Duodenal mucosa (tissue), 2 donors: ENCODE data around the gene SLC22A31.

Source experiments
- H3K27ac ChIP-seq: one replicate; pipeline ENCODE4 v1.7.0; 2013; ENCODE audit warnings: low read depth, low read length
- H3K27me3 ChIP-seq, 2 donors: one replicate each; pipeline ENCODE4 v1.7.0; 2013; ENCODE audit warnings: low read length in 2 of 2, control low read depth in 1 of 2; ENCODE audit not compliant: insufficient read depth in 2 of 2, control insufficient read depth in 1 of 2
- H3K36me3 ChIP-seq, 2 donors: one replicate each; pipeline ENCODE4 v1.7.0; 2013; ENCODE audit warnings: low read length in 2 of 2, control low read depth in 1 of 2; ENCODE audit not compliant: insufficient read depth in 2 of 2, control insufficient read depth in 1 of 2
- H3K4me1 ChIP-seq, 2 donors: one replicate each; pipeline ENCODE4 v1.7.0; 2013; ENCODE audit warnings: low read length in 2 of 2, control low read depth in 1 of 2; ENCODE audit not compliant: insufficient read depth in 2 of 2, control insufficient read depth in 1 of 2
- H3K4me3 ChIP-seq, 2 donors: one replicate each; pipeline ENCODE4 v1.7.0; 2013; ENCODE audit warnings: low read length in 2 of 2, low read depth in 1 of 2
- H3K9ac ChIP-seq, 2 donors: one replicate each; pipeline ENCODE4 v1.7.0; 2013; ENCODE audit warnings: low read length in 2 of 2, low read depth in 1 of 2
- H3K9me3 ChIP-seq, 2 donors: one replicate each; pipeline ENCODE4 v1.7.0; 2013; ENCODE audit warnings: low read length in 2 of 2, control low read depth in 1 of 2; ENCODE audit not compliant: control insufficient read depth in 1 of 2

The SLC22A31 gene

GRCh38 chr16:89241187-89242007, 41.1 kb upstream of the SLC22A31 start:
- Histone ChIP-seq H3K9me3 (no peaks in the 10 kb centered on the region), H3K27me3 (no peaks in the 10 kb centered on the region), H3K36me3 (no peaks in the 10 kb centered on the region), H3K27ac (peak overlapping the region; percentile 95), H3K4me1 (peaks cover 0 to 6% of the 10 kb centered on the region in 2 donors), H3K4me3 (peak overlapping the region; percentile 93 to 100), H3K9ac (peak overlapping the region; percentile 93 to 98)

GRCh38 chr16:89237733-89238132, 37.4 kb upstream of the SLC22A31 start:
- Histone ChIP-seq H3K4me1 (peaks cover 0 to 6% of the 10 kb centered on the region in 2 donors), H3K27ac (no peak overlapping the region), H3K4me3 (no peak overlapping the region), H3K9ac (no peak overlapping the region), H3K36me3 (peaks cover 5 to 14% of the 10 kb centered on the region in 2 donors), H3K27me3 (no peaks in the 10 kb centered on the region), H3K9me3 (no peaks in the 10 kb centered on the region)

GRCh38 chr16:89233678-89234490, 33.5 kb upstream of the SLC22A31 start:
- no peaks in the 10 kb centered on the region for H3K27me3 ChIP-seq
- H3K36me3 ChIP-seq: peaks cover 13 to 42% of the 10 kb centered on the region in 2 donors

GRCh38 chr16:89232107-89232506, 31.8 kb upstream of the SLC22A31 start:
- Histone ChIP-seq H3K27me3 (no peaks in the 10 kb centered on the region), H3K36me3 (peaks cover 28 to 60% of the 10 kb centered on the region in 2 donors)

More at GRCh38 chr16:89233678-89234490, 33.5 kb upstream of the SLC22A31 start:
- H3K9ac ChIP-seq: no peak overlapping the region
- H3K4me3 ChIP-seq: no peak overlapping the region
- no peak overlapping the region for H3K27ac ChIP-seq
- H3K4me1 ChIP-seq: no peaks in the 10 kb centered on the region
- no peaks in the 10 kb centered on the region for H3K9me3 ChIP-seq

GRCh38 chr16:89230255-89230654, 29.9 kb upstream of the SLC22A31 start:
- Histone ChIP-seq H3K27me3 (no peaks in the 10 kb centered on the region), H3K4me3 (no peak overlapping the region), H3K27ac (no peak overlapping the region), H3K36me3 (peaks cover 36 to 78% of the 10 kb centered on the region in 2 donors), H3K9ac (no peak overlapping the region), H3K9me3 (peaks cover 15 to 16% of the 10 kb centered on the region in 2 donors), H3K4me1 (no peaks in the 10 kb centered on the region)

More at GRCh38 chr16:89232107-89232506, 31.8 kb upstream of the SLC22A31 start:
- no peaks in the 10 kb centered on the region for H3K4me1 ChIP-seq
- H3K9ac ChIP-seq: no peak overlapping the region
- H3K27ac ChIP-seq: no peak overlapping the region
- H3K4me3 ChIP-seq: no peak overlapping the region
- H3K9me3 ChIP-seq: peaks cover 9 to 13% of the 10 kb centered on the region in 2 donors

- H3K9ac ChIP-seq: no peak overlapping the region
- H3K27me3 ChIP-seq: no peaks in the 10 kb centered on the region
- no peak overlapping the region for H3K4me3 ChIP-seq
- H3K27ac ChIP-seq: no peak overlapping the region
- no peaks in the 10 kb centered on the region for H3K4me1 ChIP-seq
- H3K9me3 ChIP-seq: peaks cover 15 to 16% of the 10 kb centered on the region in 2 donors
- peaks cover 36 to 81% of the 10 kb centered on the region in 2 donors for H3K36me3 ChIP-seq
Measured at GRCh38 chr16:89224665-89225064, 24.3 kb upstream of the SLC22A31 start.

GRCh38 chr16:89222931-89223330, 22.6 kb upstream of the SLC22A31 start:
- no peak overlapping the region for H3K9ac ChIP-seq
- H3K36me3 ChIP-seq: peaks cover 29 to 70% of the 10 kb centered on the region in 2 donors
- peaks cover 11% of the 10 kb centered on the region in 2 donors for H3K9me3 ChIP-seq
- H3K27me3 ChIP-seq: no peaks in the 10 kb centered on the region
- H3K4me3 ChIP-seq: no peak overlapping the region
- no peak overlapping the region for H3K27ac ChIP-seq
- peaks cover 0 to 5% of the 10 kb centered on the region in 2 donors for H3K4me1 ChIP-seq

GRCh38 chr16:89221604-89222003, 21.3 kb upstream of the SLC22A31 start:
- Histone ChIP-seq H3K36me3 (peaks cover 16 to 57% of the 10 kb centered on the region in 2 donors), H3K9ac (no peak overlapping the region)

GRCh38 chr16:89219365-89219764, 19.0 kb upstream of the SLC22A31 start:
- Histone ChIP-seq H3K27me3 (no peaks in the 10 kb centered on the region), H3K4me1 (peaks cover 7 to 14% of the 10 kb centered on the region in 2 donors), H3K4me3 (no peak overlapping the region), H3K9ac (no peak overlapping the region), H3K36me3 (peaks cover 13 to 37% of the 10 kb centered on the region in 2 donors), H3K27ac (no peak overlapping the region), H3K9me3 (no peaks in the 10 kb centered on the region)

More at GRCh38 chr16:89221604-89222003, 21.3 kb upstream of the SLC22A31 start:
- Histone ChIP-seq H3K9me3 (peaks cover 0 to 3% of the 10 kb centered on the region in 2 donors), H3K4me1 (peaks cover 1 to 9% of the 10 kb centered on the region in 2 donors), H3K4me3 (no peak overlapping the region), H3K27me3 (no peaks in the 10 kb centered on the region), H3K27ac (no peak overlapping the region)
